GM19025 (cell line): ENCODE data around the gene CCM2.
"Not testable (repeated sequence)": the region's sequence is repeated elsewhere in the genome, so short reads cannot be mapped to it uniquely, and the experiment has no call there.

Source experiments
- ATAC-seq: cut with Tn5 transposase; IDR thresholded peaks from one replicate; pipeline ENCODE4 v1.9.1; 2021; ENCODE audit warnings: mild to moderate bottlenecking, low read depth, moderate library complexity; ENCODE audit not compliant: unreplicated experiment

Gene CCM2

DNA sequence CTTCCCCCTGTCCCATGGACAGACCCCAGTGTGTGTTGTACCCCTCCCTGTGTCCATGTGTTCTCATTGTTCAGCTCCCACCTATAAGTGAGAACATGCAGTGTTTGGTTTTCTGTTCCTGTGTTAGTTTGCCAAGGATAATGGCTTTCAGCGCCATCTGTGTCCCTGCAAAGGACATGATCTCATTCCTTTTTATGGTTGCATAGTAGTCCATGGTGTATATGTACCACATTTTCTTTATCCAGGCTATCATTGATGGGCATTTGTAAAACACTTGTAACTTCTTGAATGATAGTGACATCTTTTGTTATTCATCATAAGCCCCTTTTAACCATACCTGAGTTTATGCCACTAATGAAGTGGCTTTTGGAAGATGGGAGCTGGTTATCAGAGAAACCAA lies 114.3 kb downstream of the CCM2 start:
- ATAC-seq: not testable (repeated sequence)

GRCh38 chr7:45114926-45115325 lies 114.9 kb downstream of the CCM2 start:
- no peak for ATAC-seq

DNA sequence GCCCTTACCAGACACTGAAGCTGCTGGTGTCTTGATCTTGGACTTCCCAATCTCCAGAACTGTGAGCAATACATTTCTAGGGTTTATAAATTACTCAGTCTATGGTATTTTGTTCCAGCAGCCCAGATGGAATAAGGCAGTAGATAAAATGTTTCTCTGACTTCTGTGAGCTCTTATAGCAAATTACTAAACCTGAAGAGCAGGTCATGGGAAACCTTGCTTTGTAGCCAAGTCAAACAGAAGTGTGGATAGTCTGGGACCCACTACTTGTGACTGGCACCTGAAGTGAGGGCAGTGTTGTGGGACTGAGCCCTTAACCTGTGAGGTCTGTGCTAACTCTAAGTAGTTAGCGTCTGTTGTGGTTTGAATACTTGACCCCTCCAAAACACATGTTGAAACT lies 116.0 kb downstream of the CCM2 start:
- ATAC-seq: no peak

- no peak for ATAC-seq
Observed at GRCh38 chr7:45117582-45117981, 117.6 kb downstream of the CCM2 start.

DNA sequence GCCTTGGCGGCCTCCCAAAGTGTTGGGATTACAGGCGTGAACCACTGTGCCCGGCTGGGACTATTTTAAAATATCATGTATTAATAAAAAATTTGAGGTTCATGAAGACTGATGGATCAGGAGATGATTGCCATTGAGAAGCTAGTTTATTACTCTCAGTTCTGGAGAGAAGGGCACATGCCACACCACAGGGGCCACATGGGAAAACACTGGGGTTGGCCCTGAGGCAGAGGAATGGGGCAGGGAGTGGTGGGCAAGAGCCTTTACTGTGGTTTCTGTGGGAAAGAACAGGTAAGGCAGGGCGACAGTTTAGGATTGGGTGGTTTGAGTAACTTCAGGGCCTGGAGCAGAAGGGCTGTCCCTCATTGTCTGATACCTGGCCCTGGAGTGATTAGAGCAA lies 118.3 kb downstream of the CCM2 start:
- no peak for ATAC-seq

GRCh38 chr7:45118889-45119331 lies 118.9 kb downstream of the CCM2 start:
- ATAC-seq: no peak

DNA sequence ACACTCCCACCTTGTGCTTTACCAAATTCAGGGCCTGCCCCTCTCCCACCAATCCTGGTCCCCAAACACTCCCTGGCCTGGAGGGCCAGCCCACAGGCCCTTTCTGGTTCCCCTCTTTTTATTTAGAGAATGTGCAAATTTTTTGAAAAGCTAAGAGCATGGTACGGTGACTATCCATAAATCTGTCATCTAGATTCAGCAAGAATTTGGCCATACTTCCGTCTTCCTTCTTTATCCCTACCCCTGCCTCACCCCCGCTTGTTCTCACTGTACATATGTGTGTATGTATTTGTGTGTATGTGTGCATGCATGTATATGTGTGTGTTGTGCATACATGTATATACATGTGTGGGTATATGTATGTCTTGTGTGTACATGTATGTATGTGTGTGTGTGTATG lies 119.5 kb downstream of the CCM2 start:
- ATAC-seq: no peak

GRCh38 chr7:45122975-45123860 lies 123.2 kb downstream of the CCM2 start:
- ATAC-seq: no peak

DNA sequence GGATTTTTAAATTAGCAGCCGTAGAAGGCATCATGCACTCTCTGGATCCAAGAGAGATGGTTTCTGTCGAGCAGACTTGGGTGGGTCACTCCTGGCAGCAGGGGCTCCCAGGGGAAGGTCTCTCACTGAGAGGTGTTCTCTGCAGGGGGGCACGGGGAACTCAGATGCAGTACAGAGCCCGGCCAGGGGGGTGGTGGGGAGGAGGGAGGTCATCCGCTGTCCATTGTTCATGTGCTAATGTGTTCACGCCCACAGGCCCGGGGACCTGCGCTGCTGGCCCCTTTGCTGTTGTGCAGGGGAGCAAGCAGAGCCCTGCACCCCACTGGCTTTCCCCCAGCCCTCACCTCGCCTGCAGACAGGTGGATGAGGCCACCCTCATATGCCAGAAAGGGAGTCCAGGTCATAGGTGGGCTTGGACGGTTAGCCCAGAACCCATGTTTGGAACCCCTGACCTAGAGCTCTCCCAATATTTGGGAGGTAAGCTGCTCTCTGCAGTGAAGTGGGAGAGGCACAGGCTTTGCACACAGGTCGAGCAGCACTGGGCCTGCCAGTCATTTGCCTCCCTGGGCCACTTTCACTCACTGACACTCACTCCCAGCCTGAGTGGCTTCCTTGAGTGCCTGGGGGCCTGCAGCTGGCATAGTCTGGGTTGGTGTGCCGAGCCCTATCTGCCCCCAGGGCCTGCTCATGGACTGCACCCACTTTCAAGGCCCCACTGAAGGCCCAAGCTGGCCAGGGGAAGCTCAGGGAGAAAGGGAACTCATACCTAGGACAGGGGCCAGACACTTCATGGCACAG lies 124.1 kb downstream of the CCM2 start:
- ATAC-seq: no peak

DNA sequence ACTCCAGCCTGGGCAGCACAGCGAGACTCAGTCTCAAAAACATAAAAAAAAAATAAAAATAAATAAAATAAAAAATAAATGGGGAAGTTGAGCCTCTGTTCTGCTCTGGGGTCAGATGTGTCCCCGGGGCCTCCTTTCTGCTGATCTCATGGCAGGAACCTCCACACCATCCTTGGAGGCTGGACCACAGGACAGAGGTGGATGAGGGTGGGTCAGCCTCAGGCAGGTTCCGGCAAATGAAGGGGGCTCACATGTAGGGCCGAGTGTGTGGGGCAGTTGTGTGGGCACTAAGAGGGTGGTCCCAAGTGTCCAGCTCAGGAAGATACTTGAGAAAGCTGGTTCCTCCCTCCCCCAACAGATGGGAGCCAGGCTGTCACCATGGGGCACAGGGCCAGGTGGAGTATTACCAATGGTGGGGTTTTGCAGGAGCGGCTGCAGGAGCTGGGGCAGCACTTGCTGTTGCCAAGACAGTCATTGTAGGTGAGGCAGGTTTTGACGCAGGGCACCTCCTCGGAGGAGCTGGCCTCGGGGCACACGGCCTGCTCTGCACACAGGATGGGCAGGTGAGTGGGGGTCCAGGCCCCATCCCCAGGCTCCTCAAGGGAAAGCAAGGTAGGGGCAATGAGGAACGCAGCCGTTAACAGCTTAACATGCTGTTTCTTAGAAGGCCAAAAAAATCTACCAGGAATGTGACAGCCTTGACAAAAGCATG lies 125.3 kb downstream of the CCM2 start:
- no peak for ATAC-seq
